OCI-LY1 (cell line): Measurements from ENCODE around the gene LRRFIP1.

Experiments used
- H2AFZ ChIP-seq: fragments of 200-600 bp; sonication (generic), shearing (Covaris generic); 2 replicates; pipeline ENCODE4 v1.6.0; 2014; ENCODE audit warnings: antibody characterized with exemption, mild to moderate bottlenecking, low read length
- H3F3A ChIP-seq: fragments of 200-600 bp; sonication (generic), shearing (Covaris generic); 2 replicates; pipeline ENCODE4 v1.6.0; 2014; ENCODE audit warnings: mild to moderate bottlenecking, antibody characterized with exemption, low read length, moderate library complexity; ENCODE audit not compliant: insufficient read depth
- H3K27ac ChIP-seq: fragments of 200-600 bp; sonication (generic); 2 replicates; pipeline ENCODE4 v1.5.1; 2014; ENCODE audit warnings: low read length, mixed run types, mild to moderate bottlenecking, low read depth; ENCODE audit not compliant: poor library complexity, severe bottlenecking
- H3K27me3 ChIP-seq: fragments of 200-600 bp; sonication (generic); 2 replicates; pipeline ENCODE4 v1.6.0; 2014; ENCODE audit warnings: antibody characterized with exemption, mild to moderate bottlenecking, low read length, moderate library complexity; ENCODE audit not compliant: insufficient read depth
- H3K36me3 ChIP-seq: fragments of 200-600 bp; sonication (generic); 2 replicates; pipeline ENCODE4 v1.6.1; 2014; ENCODE audit warnings: mild to moderate bottlenecking, antibody characterized with exemption, low read length, moderate library complexity, mixed read lengths; ENCODE audit not compliant: insufficient read depth
- H3K4me1 ChIP-seq: fragments of 200-600 bp; sonication (generic); 2 replicates; pipeline ENCODE4 v1.5.1; 2014; ENCODE audit warnings: mild to moderate bottlenecking, low read length, moderate library complexity; ENCODE audit not compliant: insufficient read depth, severe bottlenecking
- H3K4me2 ChIP-seq: fragments of 200-600 bp; sonication (generic), shearing (Covaris generic); 2 replicates; pipeline ENCODE4 v1.6.1; 2014; ENCODE audit warnings: low read length
- H3K4me3 ChIP-seq: fragments of 200-600 bp; sonication (generic); 2 replicates; pipeline ENCODE4 v1.5.1; 2014; ENCODE audit warnings: low read length, low read depth, mild to moderate bottlenecking, mixed read lengths; ENCODE audit not compliant: poor library complexity, severe bottlenecking
- H3K79me2 ChIP-seq: fragments of 200-600 bp; shearing (Covaris generic); 2 replicates; pipeline ENCODE4 v1.6.1; 2016; ENCODE audit warnings: mixed run types, low read length, mixed read lengths; ENCODE audit not compliant: insufficient read depth
- H3K9ac ChIP-seq: fragments of 200-600 bp; sonication (generic), shearing (Covaris generic); 2 replicates; pipeline ENCODE4 v1.6.1; 2014; ENCODE audit warnings: mild to moderate bottlenecking, low read length, mixed read lengths
- H3K9me2 ChIP-seq: fragments of 200-600 bp; sonication (generic), shearing (Covaris generic); 2 replicates; pipeline ENCODE4 v1.6.1; 2014; ENCODE audit warnings: low read depth, mild to moderate bottlenecking, low read length, mixed read lengths
- H3K9me3 ChIP-seq: fragments of 200-600 bp; shearing (Covaris generic); 2 replicates; pipeline ENCODE4 v1.6.1; 2014; ENCODE audit warnings: low read length, mixed read lengths
- H4K20me1 ChIP-seq: fragments of 200-600 bp; sonication (generic), shearing (Covaris generic); 2 replicates; pipeline ENCODE4 v1.6.0; 2016; ENCODE audit warnings: mild to moderate bottlenecking, low read length; ENCODE audit not compliant: insufficient read depth
- CTCF ChIP-seq: fragments of 200-600 bp; sonication (generic), shearing (Covaris generic); IDR thresholded peaks from 2 replicates; pipeline ENCODE4 v1.5.1; 2017; ENCODE audit warnings: mild to moderate bottlenecking, antibody characterized with exemption, low read length, moderate library complexity, mixed read lengths
- EZH2 ChIP-seq: fragments of 200-600 bp; sonication (generic), shearing (Covaris generic); IDR thresholded peaks from 2 replicates; pipeline ENCODE4 v1.8.0; 2017; ENCODE audit warnings: borderline replicate concordance, mixed run types, mild to moderate bottlenecking, antibody characterized with exemption, low read length, moderate library complexity, mixed read lengths

Gene LRRFIP1

GRCh38 chr2:237661799-237662328 lies 34.5 kb downstream of the LRRFIP1 start:
- Histone ChIP-seq H3K36me3 (no peaks in the 10 kb centered on the region), H3K9me2 (no peaks in the 10 kb centered on the region), H3F3A (no peaks in the 10 kb centered on the region), H4K20me1 (no peaks in the 10 kb centered on the region), H3K4me1 (peaks cover 66% of the 10 kb centered on the region), H3K27ac (peak overlapping the region; percentile 92), H3K79me2 (no peaks in the 10 kb centered on the region), H3K9me3 (no peaks in the 10 kb centered on the region), H3K27me3 (no peaks in the 10 kb centered on the region), H3K9ac (no peak overlapping the region; the same call in 1 of the 2 replicates), H3K4me3 (no peak overlapping the region), H3K4me2 (peak overlapping the region; percentile 46; the same call in 1 of the 2 replicates), H2AFZ (no peak overlapping the region; the same call in 1 of the 2 replicates)
- TF ChIP-seq CTCF (no peak), EZH2 (no peak)

- Histone ChIP-seq H2AFZ (no peak overlapping the region), H3K36me3 (no peaks in the 10 kb centered on the region), H3K4me3 (peak overlapping the region; percentile 33), H3K9me3 (no peaks in the 10 kb centered on the region), H3K79me2 (no peaks in the 10 kb centered on the region), H3K27me3 (no peaks in the 10 kb centered on the region), H3K27ac (peak overlapping the region; percentile 92), H3K4me2 (peak overlapping the region; percentile 46), H3F3A (no peaks in the 10 kb centered on the region), H3K4me1 (peaks cover 73% of the 10 kb centered on the region), H3K9me2 (no peaks in the 10 kb centered on the region), H4K20me1 (no peaks in the 10 kb centered on the region), H3K9ac (peak overlapping the region; percentile 4; the same call in 1 of the 2 replicates)
- no peak for TF ChIP-seq EZH2
- no peak for TF ChIP-seq CTCF
Measured at GRCh38 chr2:237662671-237663093, 35.3 kb downstream of the LRRFIP1 start.

GRCh38 chr2:237663517-237664110 lies 36.2 kb downstream of the LRRFIP1 start:
- peak overlapping the region; percentile 46; the same call in 1 of the 2 replicates for H3K4me2 ChIP-seq

More at GRCh38 chr2:237663517-237664110, 36.2 kb downstream of the LRRFIP1 start:
- Histone ChIP-seq H3K27ac (peak overlapping the region; percentile 92), H3K9me2 (no peaks in the 10 kb centered on the region), H3K9ac (peak overlapping the region; percentile 16; the same call in 1 of the 2 replicates), H3F3A (no peaks in the 10 kb centered on the region), H3K9me3 (no peaks in the 10 kb centered on the region), H3K36me3 (no peaks in the 10 kb centered on the region), H3K4me3 (peak overlapping the region; percentile 33), H4K20me1 (no peaks in the 10 kb centered on the region), H3K79me2 (no peaks in the 10 kb centered on the region), H3K4me1 (peaks cover 83% of the 10 kb centered on the region), H2AFZ (no peak overlapping the region), H3K27me3 (no peaks in the 10 kb centered on the region)
- TF ChIP-seq EZH2, result no peak
- TF ChIP-seq CTCF, result no peak
